Mucosa of gallbladder (tissue), 1 donor: ENCODE measurements around the gene CABLES2. TPM values are rescaled to one million over a fixed set of nuclear protein-coding genes. Genes with fewer than 3 reads are reported as not detected.
A peak's percentile ranks its signal among the peaks of the same experiment; 100 is the strongest.
"Not testable (repeated sequence)": the region's sequence is repeated elsewhere in the genome, so short reads cannot be mapped to it uniquely, and the experiment has no call there.

Experiments used
- DNase-seq: peaks from one replicate; pipeline ENCODE4 v3.0.0-alpha.2; 2020; ENCODE audit warnings: low spot score
- total RNA-seq: library from RNA; stranded (reverse); gene quantifications from one replicate; pipeline ENCODE4 v1.2.1, GENCODE V29; 2021
- donor health status: DM: no; HTN: no; CAD: no.

Gene CABLES2
- total RNA-seq, 1 donor from 2014 or later, result 5.2 TPM

DNA sequence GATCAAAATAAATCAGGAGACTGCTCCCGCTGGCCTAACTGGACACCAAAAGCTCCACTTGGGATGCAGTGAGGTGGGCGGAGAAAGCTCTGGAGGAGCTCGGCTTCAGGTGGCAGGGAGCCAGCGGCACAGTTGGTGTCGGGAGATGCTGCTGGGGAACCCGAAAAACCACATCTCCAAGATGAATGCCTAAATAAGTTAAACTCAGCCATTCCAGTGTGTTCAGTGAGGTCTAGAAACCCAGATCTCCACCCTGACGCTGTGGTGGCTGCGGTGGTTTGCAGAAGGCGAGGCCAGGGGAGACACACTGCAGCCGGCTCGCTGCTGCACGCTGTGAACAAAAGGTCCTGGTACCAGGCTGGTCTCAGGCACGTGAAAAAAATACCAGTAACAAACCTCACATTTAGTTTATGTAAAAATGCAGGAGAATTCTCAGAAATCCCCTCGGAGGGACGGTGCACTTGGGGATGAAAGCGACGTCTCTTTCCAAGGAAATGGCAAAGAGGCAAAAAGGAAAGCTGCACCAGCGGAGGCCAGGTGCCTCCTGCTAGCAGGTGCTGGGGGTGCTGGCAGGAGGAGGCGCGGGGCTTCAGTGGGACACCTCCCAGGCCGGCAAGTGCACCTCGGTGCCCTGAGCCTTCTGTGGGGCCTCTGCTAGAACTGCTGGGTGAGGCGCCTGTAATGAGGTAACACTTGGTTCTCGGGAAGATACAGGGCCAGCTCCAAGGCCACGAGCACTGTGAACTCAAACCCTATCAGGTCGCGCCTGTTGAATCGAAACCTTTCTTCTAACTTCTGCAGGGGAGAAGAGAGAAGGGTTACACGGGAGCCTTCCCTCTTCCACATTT lies 16.5 kb downstream of the CABLES2 start:
- DNase-seq, result no peak

DNA sequence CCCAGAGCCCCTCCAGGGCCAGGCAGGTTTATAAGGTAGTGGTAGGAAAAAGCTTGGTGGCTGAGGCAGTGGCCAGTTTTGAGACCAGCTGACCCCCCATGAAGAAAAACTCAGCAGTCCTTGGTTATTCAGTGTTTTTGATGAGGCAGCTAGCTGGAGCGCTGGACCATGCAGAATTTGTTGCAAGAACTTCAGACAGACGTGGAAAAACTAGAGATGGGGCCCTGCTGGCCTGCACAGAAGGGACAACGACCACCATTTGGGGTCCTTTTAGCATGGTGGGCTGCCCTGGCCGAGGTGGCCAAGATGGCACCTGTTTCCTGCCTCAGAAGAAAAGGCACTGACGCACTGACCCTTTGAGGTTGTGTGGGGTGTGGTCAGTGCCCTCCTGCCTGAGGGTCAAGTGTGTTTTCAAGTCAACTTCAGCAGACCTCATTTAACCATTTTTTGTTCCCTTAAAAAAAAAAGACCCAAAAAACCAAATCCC lies 17.4 kb downstream of the CABLES2 start:
- no peak for DNase-seq

DNA sequence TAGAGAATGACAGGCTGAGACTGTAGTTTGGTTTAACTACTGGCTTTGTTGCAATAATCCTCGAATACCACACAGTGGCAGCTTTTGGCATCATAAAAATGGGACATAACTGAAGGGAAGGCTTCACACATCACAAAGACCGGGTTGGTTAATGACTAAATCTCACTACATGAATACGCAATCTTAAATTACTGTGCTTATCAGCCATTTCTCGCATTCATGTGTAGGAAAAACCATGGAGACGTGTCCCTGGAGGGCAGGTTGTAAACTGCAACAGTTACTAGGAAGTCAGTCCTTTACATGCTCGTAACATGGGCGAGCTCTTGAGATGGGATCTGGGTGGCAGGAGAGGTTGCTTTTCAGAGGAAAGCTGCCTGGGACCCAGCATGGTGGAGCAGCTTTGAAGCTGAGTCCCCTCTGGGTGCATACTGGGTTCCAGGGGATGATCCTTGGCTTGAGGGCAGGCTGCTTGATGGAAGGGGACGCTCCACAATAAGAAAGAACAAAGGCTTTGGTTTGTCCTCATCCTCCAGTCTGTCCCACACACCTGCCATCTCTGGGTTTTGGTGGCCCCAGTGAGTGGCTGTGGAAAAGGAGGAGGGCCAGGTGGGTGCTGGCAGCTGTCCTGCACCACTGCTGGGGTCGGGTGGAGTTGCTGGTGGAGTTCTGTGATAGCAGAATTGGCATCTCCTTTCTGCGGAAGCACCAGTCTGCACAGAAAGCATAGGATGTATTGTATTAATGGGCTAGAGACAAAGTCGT lies 18.1 kb downstream of the CABLES2 start:
- no peak for DNase-seq

DNA sequence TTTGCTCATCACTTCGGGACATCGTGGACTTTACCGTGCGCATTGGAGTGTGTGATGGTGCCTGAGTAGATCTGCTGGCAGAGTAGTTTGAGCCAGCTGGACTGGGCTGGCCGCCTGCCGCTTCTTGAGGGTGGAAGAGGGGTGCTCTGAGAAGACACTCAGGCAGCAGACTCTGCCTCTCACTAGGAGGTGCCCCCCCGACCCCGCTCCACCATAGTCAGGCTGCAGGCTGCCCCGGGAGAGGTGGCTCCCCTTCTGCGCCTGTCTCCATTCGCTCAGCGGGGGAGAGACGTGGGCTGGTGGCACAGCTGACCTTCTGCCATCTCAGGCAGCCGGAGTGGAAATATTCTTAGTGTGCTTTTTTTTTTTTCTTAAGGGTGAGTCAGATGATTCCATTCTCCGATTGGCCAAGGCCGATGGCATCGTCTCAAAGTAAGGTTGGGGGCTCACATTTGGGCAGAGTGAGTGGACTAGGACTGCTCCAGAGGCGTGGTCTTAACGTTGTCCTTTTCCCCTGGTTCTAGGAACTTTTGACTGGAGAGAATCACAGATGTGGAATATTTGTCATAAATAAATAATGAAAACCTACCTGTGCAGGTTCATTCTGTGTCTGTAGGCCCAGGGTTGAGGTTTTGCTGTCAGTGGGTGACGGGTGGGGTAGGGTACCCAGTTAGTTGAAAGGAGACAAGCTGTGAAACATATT lies 19.0 kb downstream of the CABLES2 start:
- DNase-seq, result no peak

DNA sequence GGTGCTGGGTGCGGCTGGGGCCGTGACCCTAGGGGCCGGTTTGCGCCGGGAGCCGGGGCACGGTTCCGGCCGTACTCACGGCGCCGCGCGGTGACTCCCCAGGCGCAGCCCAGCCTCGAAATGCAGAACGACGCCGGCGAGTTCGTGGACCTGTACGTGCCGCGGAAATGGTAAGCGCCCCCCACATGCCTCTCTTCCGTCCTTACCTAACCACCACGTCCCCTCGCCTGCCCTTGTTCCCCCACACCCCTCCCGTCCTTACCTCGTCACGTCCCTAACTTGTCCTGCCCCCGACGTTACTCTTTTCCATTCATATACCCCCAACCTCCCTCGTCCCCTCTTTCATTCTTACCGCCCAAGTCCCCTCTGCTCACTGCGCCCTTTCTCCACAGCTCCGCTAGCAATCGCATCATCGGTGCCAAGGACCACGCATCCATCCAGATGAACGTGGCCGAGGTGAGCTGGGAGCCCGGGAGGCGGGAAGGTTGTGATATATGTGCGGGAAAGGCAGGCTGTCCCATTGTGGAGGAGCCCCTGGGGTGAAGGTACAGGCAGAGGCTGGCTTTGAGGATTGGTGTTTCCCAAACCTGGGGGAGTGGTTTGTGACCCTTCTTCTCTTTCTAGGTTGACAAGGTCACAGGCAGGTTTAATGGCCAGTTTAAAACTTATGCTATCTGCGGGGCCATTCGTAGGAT lies 19.7 kb downstream of the CABLES2 start:
- DNase-seq, result no peak

DNA sequence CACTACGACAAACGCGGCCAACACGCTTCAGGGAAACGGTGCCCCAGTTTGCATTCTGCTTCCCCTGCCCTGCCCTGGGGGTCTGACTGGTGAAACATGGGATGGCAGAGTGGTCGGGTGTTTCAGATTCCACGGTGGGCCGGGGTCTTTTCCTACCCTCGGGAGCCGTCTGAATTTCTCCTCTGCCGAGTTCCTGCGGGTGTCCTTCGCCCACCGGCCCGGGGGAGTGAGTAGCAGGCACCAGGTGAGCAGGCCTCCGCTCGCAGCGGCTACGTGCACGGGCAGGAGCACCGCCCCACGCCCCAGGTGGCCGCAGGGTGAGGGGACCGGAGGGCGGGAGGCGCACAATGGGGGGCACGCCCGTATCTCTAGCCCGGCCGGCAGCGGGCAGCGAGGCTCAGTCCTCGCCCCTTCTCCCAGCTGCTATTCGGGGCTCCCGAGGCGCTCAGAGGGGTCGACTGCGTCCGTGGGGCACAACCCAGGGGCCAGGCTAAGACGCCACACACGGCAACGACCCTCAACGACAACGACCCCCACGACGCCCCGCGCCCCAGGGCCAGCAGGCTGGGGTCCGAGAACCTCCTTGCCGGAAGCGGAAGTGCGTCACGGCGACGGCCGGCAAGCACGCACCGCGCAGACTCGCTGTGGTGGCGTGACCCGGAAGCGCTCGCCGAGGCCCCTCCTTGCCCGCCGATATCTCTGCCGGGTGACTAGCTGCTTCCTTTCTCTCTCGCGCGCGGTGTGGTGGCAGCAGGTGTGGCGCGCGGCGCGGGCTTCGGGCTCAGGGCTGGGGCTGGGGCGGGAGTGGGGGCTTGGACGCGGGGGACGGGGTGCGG lies 20.5 kb downstream of the CABLES2 start, which contains the start of gene RPS21:
TSS of gene RPS21 (plus strand) at position 721 of the 836 bp plus-strand sequence. CDS start 236 bp downstream, outside the sequence.
- DNase-seq, result peak; percentile 94

DNA sequence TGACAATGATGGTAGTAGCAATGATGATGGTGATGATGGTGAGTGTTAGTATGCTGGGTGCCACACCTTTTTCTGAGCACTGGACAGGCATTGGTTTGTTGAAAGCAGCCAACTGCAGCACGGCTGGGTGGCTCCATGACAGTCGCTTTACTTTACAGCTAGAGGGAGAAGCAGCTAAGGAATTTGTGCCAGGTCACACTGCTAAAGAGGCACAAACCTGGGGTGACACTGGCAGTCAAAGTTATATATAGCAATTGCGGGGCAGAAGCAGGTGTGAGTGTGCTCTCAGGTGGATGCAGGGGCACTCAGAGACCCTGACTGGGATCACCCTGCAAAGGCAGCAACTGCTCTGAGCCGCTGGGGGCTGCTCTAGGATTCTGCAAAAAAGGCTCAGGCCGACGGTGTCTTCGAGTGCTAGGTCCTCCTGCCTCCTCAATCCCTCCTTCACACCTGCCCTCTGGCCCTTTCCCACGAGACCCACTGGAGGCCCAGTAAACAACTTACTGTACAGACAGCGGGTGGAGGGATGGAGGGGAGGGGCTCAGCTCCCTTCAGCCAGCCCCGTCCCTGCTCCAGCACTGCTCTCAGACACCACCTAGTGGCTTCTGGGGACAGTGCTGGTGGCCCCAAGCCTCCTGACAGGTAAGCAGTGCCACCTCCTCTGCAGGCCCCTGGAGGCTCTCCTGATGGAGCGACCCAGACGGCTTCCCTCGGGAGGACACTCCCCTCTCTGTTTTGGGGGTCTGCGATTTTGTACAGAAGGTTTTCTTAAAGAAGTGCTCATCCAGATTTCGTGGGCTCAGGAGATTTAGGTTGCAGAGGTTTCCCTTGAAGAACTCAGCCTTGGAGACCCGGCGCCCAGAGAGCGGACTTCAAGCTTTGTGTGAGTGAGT lies 24.5 kb downstream of the CABLES2 start:
- peak; percentile 70 for DNase-seq

DNA sequence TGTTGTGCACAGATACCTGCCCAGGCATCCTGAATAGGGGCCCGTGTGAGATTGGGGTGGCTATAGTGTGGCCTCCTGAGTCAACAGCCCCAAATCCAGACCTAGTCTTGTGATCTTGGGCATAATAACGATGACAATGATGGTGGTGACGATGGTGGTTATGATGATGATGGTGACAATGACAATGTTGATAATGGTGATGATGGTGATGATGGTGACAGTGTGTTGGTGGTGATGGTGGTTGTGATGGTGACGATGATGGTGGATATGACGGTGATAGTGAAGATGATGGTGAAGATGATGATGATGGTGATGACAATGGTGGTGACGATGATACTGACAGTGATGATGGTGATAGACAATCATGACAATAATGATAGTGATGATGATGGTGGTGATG lies 25.2 kb downstream of the CABLES2 start:
- no peak for DNase-seq

DNA sequence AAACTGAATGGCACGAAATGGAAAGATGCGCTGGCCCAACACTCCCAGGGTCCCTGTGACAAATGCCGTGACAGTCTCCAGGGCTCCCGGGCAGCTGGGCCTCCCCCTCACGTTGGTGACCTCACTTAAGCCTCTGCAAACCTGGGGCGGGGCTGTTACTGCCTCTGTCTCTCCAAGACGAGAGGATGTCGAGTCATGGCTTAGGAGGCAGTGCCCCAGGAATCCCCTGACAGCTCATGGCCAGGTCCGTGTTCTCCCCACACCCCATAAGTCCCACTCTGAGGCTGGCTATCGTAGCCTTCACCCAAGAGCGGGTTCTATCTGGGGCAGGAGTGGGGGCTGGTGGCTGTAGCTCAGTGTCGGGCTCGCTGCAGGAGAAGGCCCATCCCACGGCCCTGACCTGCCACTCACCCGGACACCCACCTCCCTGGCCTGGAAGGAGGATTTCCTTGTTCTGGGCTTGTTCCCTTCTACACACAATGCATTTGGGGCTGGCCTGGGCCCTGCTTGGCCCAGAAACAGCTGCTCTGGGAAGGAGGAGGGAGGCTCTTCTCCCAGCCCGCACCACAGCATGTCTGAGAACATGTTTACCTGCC lies 25.8 kb downstream of the CABLES2 start:
- no peak for DNase-seq

DNA sequence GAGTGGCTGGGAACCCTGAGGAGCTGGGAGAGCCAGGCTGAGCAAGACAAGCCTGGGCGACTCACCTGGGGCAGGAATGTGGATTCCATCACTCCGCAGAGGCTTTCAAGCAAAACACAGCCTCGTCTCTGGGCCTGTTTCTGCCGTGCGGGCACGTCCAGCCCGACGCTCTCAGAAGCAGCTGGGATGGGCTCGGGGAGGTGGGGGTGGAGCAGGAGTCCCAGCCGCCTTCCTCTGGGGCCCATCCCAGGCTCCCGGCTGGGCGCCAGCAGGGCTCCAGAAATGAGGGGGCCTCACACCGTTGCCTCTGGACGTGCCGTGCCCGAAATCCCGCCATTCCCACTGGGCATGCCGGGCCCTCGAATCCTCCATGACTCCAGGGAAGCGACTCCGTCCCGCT lies 28.9 kb downstream of the CABLES2 start:
- no peak for DNase-seq

DNA sequence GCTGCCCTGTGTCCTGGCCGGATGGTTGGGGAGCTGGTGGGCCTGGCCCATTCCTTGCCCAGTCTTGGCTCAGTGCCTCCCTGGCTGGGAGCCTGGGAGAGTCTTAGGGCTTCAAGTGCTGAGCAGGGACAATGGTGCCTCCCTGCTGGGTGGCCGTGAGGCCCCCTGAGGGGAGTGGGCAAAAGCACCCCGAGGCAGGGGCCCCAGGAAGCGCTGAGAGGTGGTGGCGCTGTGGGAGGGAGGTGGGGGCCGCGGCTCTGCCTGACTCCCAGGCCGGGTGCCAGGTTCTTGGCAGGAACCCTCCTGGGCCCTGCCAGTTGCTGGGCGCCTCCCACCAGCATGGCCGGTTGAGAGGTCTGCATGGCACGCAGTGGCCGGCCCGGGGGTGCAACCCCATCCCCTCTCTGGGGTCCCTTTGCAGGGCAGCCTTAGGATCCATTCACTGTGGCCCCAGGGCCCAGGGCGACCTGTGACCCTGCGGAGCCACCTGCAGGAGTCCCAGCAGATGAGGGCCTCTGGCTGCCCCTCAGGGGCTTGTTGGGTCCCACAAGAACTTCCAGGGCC lies 29.4 kb downstream of the CABLES2 start:
- no peak for DNase-seq

DNA sequence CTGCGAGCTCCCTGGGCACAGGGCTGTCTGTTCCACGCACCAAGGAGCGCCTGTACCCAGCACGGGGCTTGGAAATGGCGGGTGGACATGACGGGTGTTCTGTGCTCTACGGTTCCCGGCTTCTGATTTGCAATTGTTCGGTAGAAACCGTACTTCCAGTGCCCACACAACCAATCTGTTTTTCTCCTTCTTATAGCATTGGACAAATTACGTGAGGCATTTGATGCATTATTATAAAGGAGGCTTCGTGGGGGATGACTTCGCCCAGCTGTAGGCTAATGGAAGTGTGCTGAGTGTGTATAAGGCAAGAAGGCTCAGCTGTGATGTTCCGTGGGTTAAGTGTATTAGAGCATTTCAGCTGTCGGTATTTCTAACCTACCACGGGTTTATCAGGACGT lies 30.0 kb downstream of the CABLES2 start:
- no peak for DNase-seq

DNA sequence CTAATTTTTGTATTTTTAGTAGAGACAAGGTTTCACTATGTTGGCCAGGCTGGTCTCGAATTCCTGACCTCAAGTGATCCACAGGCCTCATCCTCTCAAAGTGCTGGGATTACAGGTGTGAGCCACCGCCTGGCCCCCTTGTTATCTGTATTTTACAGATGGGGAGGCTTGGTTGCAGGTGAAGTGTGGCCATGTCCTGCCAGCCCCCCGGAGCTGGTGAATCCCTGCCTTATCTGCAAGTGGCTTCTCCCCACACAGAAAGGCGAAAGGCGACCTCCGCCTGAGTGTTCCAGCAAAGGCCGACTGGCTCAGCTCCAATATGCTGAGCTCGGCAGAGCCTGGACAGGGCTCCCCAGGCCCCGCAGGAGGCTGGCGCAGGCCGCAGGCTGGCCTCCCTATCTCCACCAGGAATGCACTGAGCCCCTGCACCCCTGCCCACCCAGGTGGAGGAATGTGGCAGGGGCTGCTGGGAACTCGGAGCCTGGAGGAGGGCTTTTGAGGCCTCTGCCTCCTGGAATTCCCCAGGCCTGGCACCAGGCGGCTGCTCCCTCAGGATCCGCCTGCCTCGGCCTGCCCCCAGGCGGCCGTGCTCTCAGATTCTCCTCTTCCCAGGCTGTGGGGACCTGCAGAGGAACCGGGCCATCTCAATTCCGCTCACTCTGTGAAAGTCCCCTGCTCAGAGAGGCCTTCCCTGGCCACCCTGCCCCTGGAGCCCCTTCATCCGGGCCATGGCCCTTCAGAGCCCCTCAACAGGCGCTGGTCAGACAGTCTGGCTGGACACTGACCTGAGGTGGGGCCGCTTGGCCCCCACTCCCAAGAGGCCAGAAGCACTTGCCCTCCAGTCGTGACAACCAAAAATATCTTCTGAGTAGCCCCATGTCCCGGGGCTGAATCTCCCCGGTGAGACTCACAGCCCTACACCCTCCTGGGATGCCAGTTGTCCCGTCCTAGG lies 30.7 kb downstream of the CABLES2 start:
- no peak for DNase-seq

DNA sequence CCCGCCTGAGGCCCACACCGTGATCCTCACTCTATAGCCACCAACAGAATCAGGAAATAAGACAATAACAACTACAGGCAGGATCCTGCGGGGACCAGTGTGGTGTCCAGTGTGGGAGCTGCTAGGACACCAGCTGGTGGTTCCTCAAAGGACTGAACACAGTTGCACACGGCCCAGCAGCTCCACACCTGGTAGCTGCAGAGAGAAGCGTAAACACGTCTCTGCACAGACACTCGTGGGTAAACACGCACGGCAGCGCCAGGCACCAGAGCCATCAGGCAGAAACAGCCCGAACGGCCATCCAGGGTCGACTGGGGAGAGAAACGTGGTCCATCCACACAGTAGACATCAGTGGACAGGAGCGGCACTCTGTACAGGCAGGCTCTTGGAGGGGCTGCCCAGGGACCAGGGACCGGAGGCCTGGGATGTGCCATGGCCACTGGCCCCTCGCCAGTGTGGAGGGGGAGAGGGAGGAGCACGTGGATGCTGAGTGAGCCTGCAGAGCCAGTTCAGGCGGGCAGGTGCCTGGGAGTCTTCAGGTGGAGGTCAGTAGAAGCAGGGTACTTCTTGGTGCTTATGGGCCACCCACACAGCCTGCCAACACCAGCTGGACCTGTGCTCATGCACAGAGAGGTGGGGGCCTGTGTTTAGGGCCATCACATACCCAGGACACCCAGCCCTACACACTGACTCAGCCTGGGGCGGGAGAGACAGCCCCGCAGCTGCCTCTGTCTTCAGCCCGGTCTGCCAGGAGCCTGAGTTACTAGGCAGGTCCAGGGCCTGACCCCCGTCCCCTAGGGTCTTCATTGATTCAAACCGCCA lies 32.5 kb downstream of the CABLES2 start:
- no peak for DNase-seq

DNA sequence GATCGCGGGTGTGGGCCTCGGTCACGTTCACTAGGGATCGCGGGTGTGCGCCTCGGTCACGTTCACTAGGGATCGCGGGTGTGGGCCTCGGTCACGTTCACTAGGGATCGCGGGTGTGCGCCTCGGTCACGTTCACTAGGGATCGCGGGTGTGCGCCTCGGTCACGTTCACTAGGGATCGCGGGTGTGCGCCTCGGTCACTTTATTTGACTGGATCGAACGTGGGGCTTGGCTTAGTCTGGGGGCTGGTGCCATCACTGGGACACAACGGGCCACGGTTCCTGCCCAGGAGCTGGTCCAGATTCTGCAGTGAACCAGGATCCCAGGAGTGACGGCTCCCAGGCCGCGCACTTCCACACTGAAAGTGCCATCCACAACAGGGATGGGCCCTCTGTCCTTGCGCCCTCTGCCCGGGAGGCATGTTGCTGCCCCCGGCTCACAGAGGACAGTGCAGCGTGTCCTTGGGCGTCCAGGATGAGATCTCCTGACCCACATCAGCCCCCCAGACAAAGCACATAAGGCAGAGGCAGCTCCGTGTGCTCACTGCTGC lies 33.4 kb downstream of the CABLES2 start:
- DNase-seq, result not testable (repeated sequence)
